NCI-H82 (cell line): ENCODE data around the gene HIPK2.
"Not testable (repeated sequence)": the region's sequence is repeated elsewhere in the genome, so short reads cannot be mapped to it uniquely, and the experiment has no call there.

Experiments
- DNase-seq: peaks from one replicate; lab custom pipeline; 2025; lab: John Stamatoyannopoulos, UW

Gene HIPK2

DNA sequence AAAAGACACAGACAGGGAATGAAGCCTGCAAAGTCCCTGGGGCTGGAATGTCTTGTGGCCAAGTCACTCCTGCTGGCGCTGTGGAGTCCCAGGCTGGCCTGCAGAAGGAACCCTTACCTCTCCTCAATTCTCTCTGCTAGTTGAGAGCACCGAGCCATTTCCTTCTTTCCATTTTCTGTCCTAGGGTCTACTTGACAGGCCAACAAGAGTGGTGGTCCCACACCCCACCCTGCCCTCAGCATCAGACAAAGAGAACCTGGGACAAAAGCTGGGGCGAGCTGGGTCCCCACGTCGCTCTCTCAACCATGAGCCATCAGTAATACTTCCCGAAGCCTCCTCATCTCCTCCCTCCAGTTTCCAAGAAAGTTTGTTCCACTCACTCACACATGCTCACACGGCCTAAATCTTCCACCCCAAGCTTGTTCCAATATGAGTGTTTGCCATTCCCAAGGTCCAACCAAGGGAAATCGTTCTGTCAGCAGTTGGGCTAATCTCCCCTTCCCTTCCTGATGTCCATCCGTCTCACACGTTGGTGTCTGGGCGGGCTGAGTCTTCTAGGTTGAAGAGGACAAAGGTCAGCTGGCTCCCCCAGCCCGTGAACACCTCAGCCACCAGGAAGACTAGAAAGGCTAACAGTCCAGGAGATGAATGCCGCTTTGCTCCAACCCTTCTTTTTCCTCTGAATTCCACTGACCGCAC, 210.0 kb downstream of the HIPK2 start:
- DNase-seq = no peak

DNA sequence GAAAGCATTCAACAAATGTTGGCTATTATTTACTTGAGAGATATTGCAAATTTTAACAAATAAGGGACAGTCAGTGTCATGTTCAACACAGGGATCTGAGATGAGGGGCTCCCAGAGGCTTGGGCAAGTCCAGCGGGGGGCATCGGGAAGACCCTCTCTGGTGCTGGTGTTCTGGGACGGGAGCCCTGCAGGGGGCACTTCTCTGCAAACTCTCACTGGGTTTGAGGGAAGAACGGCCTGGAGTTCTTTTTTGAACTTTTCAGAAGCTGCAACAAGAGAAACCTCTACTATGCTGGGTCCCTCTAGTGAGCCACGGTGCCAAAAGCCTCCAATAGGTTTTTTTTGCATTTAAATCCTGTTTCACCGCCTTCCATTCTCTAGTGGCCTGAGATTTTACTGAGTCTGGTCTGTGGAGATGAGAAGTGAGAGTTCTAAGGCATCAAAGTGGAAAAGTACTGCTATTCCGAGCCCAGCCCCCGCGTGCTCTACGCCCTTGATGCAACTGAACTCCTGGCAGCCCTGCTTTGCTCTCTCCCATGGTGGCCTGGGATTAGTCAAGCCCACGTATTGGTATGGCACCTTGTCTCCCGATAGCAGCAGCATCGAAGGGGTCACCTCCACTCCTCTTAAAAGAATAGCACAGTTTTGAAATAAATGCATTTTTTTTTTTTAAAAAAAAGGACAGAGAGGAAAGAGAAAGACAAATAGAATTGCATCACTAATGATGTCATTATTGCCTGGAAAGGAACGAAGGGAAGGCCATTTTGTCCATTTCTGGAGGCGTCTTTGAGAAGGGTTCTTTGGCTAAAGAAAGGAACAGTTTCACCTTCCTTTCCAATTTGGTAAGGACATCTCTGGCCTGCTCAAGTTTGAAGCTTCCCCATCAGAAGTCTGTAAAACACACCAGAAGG, 210.8 kb downstream of the HIPK2 start:
- DNase-seq = no peak

DNA sequence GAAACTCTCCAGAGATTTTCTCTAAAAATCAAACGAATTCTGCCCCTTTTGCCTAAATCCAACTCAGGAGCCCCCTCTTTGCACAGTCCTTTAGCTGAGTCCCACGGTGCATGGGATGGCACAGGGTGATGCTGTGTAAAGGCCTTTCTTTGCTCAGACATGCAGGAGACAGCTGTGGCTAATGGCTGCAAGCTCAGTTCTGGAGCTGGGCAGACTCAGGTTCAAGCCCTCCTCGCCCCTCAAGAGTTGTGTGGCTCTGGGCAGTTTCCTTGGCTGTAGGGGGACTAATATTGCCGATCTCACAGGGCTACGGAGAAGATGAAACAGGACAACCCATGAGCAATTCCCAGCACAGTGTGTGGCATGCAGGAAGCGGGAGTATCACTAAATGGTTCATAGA, 211.7 kb downstream of the HIPK2 start:
- no peak for DNase-seq

DNA sequence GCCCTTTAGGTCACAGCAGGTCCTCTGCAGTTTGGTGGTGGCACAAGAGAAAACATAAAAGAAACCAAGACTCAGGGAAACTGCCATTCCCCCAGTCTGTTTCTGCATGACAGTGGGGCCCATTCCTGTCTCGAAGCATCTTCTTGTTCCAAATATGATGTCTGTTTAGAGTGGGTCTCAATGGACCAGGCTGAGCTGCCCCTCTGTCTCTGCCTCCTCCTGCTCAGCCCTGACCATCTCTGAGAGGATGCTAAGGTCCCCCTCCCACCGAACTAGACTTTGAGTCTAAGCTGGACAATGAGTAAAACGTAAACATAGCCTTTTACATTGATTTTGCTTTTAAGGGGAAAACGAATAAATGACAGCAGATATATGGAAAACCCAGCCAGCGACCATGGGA, 213.9 kb downstream of the HIPK2 start:
- DNase-seq = no peak

DNA sequence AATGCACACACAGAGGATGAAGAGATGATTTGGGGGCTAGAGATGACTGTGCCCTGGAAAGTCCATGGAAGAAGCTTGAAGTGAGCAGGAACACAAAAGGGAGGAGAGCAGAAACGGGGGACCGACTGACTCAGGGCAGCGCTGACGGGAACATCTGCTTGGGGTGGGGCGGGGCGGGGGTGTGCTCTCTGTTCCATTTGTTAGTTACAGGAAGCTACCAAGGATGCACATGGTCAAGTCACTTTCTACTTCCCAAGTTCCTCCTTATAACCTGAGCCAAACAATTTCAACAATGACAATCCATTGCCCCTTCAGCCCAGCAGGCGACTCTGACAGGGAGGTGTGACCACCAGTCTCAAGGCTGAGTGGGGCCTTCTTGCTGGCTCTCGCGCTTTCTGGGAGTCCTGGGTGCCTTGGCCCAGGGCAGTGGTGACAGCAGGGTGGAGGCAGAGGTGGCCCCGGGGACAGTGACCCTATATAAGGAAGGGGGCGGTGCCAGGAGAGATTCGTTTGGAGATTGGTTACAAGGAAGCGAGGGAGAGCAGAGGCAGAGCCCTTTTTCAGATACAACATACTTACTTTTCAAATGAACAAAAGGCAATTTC, 214.7 kb downstream of the HIPK2 start:
- DNase-seq = no peak

DNA sequence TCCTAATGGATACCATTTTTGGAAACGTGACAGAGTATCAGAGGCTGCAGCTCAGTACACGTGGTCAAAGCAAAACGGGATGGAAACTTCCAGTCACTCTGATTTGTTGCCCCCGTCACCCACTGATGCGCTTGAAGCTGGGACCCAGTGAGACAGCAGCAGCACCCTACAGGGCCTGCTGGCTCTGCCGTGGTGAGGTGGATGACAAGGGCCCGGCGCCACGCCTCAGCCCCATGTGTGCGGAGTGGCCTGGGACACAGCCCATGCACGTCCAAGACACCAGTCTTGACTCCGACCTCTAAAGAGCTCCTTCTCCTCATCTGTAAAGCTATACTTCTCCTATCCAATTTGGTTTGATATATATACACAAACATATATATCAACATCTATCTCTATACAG, 215.3 kb downstream of the HIPK2 start:
- DNase-seq = no peak

DNA sequence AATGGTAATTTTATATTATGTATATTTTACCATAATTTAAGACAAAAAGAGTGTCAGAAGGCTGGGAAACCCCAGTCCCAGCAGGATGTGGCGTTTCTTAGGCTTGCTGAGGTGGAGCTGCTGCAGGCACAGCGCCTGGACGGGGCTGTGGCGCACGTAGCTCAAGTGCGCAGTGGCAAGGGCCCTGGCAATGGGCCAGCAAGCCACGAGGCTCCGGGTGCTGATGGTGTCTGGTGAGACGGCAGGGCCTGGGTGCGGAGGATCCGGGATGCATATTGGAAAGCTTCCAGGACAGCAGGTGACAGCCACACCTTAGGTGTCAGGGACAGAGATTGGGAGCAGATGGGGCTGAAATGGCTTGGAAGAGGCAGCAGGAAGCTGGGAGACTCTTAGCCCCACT, 217.1 kb downstream of the HIPK2 start:
- peak; percentile 82 for DNase-seq

DNA sequence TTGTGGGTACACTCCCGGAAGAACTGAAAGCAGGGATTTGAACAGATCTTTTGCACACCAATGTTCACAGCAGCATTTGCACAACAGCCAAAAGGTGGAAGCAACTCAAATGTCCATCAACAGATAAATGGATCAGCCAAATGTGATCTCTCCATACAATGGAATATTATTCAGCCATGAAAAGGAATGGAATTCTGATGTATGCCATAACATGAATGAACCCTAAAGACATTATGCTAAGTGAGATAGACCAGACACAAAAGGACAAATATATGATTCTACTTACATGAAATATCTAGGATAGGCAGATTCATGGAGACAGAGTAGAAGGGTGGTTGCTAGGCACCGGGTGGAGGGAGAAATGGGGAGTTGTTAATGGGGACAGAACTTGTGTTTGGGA, 217.6 kb downstream of the HIPK2 start:
- DNase-seq = no peak

DNA sequence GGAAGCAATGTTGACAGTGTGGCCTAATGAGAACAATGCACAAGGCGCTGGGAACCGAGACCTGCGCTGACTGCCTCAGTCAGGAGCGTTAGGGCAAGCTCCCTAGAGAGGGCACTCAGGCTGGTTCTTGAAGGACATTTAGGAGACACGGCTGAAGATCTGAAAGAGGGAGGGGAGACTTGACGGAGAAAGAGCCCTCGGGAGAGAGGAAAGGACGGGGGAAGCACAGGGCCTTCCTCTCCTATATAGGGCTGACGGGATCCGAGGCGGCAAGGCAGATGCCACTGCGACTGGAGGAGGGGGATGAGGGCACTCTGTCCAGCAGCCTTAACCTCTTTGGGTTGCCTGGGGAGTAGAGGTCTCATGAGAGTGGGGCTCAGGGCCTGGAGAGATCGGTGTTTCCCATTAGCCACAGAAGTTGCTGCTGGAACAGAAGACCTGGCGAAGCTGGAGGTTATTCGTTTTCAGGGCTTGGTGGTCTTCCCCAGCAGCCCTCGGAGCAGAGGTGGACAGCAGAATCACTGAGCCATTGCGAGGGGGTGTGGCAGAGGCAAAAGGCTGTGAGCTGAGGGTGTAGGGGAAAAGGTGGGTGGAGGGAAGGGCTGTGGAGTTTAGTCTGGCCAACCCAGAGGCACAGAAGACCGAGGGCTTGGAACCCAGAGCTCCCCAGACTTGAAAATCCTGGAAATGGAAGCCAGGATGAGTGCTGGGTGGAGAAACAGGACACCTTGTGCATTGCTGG, 218.3 kb downstream of the HIPK2 start:
- DNase-seq = no peak

DNA sequence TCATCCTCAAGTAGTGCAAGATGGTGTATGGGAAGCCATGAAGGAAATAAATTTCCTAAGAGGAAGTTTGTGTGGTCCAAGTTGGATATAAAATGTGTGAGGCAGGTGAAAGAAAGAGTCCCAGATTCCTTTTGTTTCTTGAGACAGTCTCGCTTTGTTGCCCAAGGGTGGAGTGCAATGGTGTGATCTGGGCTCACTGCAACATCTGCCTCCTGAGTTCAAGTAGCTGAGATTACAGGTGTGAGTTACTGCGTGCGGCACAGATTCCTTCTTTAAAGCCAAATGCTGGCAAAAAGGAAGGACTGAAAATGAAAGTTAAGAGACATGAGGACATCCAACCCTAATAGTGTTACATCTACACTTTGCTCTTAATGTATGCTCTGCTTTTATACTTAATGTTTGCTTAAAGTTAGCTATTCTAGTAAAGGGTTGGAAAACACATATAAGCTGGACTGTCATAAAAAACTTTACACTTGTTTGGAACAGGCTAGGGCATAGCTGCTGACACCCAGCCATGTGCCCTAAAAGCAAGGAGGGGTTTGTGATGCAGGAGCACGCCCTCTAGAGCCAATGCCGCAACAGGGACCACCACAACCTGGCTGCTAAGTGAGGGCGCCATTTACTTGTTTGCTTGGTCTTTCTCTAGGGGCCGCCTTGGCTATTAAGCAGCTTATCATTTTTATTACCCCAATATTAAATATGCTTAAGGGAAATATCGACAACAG, 219.8 kb downstream of the HIPK2 start:
- peak; percentile 49 for DNase-seq

DNA sequence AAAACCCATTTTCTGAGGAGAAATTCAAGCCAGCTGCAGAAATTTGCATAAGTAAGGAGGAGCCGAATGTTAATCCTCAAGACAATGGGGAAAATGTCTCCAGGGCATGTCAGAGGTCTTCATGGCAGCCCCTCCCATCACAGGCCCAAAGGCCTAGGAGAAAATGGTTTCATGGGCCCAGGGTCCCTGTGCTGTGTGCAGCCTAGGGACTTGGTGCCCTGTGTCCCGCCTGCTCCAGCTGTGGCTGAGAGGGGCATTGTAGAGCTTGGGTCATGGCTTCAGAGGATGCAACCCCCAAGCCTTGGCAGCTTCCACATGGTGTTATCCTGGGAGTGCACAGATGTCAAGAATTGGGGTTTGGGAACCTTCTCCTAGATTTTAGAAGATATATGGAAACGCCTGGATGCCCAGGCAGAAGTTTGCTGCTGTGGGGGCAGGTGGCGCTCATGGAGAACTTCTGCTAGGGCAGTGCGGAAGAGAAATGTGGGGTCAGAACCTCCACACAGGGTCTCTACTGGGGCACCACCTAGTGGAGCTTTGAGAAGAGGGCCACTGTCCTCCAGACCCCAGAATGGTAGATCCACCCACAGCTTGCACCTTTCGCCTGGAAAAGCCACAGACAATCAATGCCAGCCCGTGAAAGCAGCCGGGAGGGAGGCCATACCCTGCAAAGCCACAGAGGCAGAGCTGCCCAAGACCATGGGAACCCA, 223.7 kb downstream of the HIPK2 start:
- DNase-seq = not testable (repeated sequence)

DNA sequence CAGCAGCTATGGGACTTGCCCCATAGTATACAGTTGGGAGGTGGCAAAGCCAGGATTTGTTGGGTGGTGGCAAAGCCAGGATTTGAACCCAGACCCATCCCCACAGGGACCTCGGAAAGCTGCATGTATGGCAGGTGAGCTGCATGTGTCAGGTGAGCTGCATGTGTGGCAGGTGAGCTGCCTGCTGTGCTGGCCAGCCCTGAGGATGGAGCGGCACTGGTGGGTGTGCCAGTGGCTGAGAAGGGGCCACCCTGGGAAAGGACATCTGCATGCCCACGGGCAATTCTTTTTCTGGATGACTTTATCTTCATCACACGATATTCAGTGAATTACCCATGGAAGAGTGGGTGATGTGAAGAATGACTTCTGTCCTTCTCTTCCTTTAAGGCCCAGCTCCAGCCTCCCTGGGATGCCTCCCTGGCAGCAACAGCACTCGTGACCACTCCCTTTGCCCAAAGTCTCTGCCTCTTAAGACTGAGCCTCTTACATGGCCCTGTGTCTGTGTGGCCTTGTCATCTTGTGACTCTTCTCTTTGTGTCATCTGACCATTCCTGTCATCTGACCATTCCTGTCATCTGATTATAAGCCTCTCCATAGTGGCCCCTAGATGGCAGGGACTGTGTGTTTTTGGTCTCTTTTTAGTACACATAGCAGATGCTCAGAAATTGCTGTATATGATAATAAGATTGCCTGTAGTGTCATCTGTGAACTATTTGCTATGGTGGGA, 229.3 kb downstream of the HIPK2 start:
- DNase-seq = no peak

DNA sequence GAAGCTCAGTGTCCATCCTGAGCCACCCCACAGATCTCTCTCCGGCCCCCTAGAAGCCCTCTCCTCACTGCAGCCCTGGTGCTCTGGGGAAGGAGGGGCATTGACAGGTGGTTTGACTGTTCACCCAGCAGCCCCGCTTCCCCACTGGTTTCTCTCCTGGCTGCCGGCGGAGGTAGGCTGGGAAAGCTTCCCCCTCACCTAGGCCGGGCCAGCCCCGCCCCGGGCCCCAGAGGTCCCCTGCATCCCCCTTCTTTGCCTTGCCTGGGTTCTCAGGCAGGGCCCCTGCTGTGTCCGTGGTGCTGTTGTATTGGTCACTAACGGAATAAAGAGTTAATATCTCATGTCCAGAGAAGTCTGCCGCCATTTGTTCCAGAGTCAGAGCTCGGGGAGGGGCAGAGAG, 233.2 kb downstream of the HIPK2 start:
- DNase-seq = no peak

DNA sequence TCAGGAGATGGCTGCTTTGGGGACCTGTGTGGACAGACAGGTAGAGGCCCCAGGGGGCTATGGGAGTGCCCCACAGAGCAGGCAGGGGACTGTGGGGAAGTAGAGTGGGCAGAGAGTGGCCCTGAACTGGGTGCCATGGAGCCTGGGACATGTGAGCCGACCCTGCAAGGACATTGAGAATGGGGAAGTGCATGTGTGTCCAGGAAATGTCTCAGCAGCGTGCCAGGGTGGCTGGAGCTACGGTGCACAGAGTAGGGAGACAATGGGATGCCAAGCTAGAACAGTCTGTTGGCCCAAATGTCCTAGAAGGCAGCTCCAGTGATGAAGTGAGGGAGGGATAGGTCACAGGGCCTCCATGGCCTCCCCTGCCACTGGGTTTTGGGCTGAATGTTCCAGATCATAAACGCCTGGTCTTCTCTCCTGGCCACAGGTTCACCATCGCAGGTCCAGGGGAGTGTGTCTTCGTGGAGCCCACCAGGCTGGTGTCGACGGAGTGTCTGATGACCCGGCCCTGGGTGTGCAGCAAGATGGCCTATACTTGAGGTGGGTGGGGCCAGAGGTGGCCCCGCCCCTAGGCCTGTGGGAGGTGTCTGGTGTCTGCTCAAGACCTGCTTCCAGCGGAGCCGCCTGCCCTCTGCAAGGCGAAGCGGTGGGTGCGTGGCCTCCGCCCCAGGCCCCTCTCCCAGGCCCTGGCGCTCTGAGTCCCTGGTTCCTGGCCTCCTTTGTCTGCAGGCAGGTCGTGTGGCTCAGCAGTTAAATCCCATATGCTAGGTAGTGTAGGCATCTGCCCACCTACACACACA, 233.8 kb downstream of the HIPK2 start:
- DNase-seq = peak; percentile 14

DNA sequence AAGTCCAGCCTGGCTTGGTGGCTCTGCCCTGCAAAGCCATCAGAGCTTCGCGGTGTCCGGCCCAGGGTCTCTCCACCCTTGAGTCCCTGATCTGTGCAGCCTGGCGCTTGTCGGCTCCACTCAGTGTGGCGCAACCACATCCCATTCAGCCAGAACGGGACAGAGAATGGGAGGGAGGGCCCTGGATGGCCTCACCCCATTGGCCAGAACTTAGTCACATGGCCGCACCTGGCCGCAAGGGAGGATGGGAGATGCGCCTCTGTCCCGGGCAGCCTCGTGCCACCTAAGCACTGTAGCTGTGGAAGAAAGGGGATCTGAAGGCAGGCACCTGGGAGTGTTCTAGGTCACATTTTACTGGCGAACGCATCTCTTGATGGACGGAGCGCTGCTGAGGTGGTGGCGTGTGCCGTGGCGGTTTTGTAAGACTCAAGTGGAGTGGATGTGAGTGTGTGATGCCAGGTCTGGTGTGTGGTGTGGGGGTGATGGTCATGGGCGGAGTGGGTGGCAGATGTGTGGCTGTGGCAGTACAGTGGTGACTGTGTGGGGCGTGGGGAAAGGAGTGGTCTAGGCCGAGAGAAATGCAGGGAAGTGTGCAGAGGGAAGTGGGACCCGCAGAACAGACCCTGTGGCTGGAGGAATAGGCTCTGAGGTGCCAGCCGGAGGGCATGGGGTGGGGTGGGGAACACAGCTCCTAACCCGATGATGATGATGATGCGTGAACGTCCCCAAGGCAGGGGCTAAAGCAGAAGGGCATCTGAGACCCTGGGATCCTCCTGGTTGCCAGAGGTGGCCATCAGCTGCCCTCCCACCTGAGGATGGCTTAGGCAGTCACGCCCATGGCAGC, 235.3 kb downstream of the HIPK2 start:
- no peak for DNase-seq

DNA sequence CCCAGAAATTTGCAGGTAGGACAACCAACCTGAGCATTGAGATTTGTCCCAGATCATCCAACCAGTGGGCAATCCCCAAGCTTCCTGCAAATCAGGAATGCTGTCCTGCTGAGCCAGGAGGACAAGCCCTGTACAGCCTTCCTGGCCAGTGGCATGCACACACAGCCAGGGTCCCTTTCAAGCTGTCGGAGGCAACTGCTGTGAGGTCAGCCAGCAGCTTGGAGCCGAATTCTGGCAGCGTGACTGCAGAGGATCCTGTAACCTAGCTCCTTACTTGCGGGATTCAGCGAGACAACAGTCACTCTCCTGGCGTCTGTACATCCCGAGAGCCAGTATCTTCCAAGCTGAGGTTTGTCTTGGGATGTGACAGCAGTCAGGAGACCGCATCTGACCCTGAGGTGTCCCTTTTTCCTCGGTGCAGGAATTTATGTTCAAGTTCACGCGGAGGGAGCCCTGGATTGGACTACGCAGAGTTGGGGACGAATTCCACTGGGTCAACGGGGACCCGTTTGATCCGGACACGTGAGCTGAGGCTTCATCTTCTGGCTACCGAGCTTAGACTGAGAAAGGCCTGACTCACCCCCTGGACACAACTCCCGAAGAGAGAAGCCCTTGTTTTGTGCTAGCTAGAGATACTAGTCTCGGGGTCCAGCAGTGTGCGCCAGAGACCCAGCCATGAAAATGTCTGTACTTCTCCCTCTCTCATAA, 236.0 kb downstream of the HIPK2 start:
- DNase-seq = no peak

DNA sequence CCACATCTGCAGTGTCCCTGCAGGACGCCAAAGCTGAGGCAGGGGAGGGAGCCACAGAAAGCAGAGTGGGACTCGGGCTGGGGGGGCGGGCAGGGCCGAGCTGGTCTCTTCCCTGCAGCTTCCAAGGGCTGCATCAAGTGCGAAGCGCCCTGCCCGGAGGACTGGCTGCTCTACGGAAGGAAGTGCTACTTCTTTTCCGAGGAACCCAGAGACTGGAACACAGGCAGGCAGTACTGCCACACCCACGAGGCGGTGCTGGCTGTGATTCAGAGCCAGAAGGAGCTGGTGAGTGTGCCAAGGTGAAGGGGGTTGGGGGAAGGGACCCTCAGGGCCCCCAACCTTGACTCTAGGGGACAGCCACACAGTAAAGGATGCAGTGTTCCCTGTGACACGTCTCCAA, 237.6 kb downstream of the HIPK2 start:
- DNase-seq = no peak
